Measurements from ENCODE around the gene BDH1. TPM values are rescaled to one million over a fixed set of nuclear protein-coding genes. Genes with fewer than 3 reads are reported as not detected.

Gene BDH1
- total and polyA plus RNA-seq, 2 of the 8 experiments (the other 6 are each of a cell fraction or from before 2014, with no cell fraction given): 27.2 to 28.1 TPM

DNA sequence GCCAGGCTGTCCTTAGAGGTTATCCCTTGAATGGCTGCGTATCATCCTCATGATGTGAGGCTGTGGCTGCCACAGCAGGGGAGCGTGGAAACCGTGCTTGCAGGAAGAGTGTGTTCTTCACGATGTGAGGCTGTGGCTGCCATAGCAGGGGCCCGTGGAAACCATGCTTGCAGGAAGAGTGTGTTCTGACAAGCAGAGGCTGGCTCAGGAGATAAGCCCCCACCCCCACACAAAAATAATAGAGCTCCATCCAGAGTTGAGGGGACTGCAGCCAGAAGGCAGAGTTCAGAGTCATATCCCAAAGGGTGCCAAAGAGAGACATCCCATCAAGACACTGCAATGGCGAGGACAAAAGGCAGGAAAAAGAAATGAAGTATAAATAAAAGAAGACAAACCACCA is 22.6 kb upstream of the BDH1 start:
- H3K79me1 ChIP-seq (ENCODE audit: low read depth, low read length): no peaks in the 10 kb centered on the region
- CTCF ChIA-PET (ENCODE audit: partially characterized antibody): interaction anchor here (0.7 to 1.5 kb wide), 5 partner anchors 11 to 37 kb away, joined by 3 to 5 read pairs (median 3); no protein-coding TSS in a partner anchor
- H3K27ac ChIP-seq (ENCODE audit: low read depth, low read length): no peak overlapping the region
- peaks cover 2% of the 10 kb centered on the region; the same call in 1 of the 2 replicates for H3K23me2 ChIP-seq (ENCODE audit: low read depth, low read length)
- peak overlapping the region; percentile 88 for H2BK120ac ChIP-seq (replicated peaks; ENCODE audit: low read depth, low read length)
- FAIRE-seq (no peak), DNase-seq (ENCODE audit: low read depth in 1 of 2, low spot score in 2 of 2) (no peak)
- no peak overlapping the region for H3K23ac ChIP-seq (ENCODE audit: insufficient read length)
- peaks cover 14 to 37% (median 36%) of the 10 kb centered on the region in 4 experiments for H3K4me1 ChIP-seq (replicated peaks in 1 of 4; ENCODE audit: control insufficient read depth in 3 of 4, insufficient read depth in 4 of 4, low read length in 3 of 4)
- POLR2A ChIA-PET (ENCODE audit: partially characterized antibody): interaction anchor here (2.3 kb wide), 1 partner anchor 22 kb away, joined by 7 read pairs; the partner anchor contains the start of gene BDH1
- H3K18ac ChIP-seq (ENCODE audit: extremely low read depth, low read length): peak overlapping the region; percentile 87
- peak overlapping the region; percentile 94; the same call in 1 of the 2 replicates for H2BK5ac ChIP-seq (ENCODE audit: low read depth, low read length)
- no peak overlapping the region for H3K14ac ChIP-seq (ENCODE audit: insufficient read length)
- H3K4me3 ChIP-seq (ENCODE audit: extremely low read depth in 1 of 4, insufficient read depth in 2 of 4, low read depth in 3 of 4, low read length in 4 of 4): no peak overlapping the region
- peak overlapping the region; percentile 11 for H3K4ac ChIP-seq (replicated peaks; ENCODE audit: insufficient read length, low read depth, low read length)
- H4K20me1 ChIP-seq (replicated peaks in 1 of 2; ENCODE audit: control insufficient read depth in 1 of 2, insufficient read depth in 2 of 2, low read length in 2 of 2): no peaks in the 10 kb centered on the region
- no peak overlapping the region for H4K5ac ChIP-seq (ENCODE audit: insufficient read length, low read depth, low read length)
- H3K27me3 ChIP-seq (replicated peaks in 1 of 4; ENCODE audit: control insufficient read depth in 3 of 4, extremely low read depth in 1 of 4, insufficient read depth in 3 of 4, low read length in 3 of 4): 0 out of 7 replicates have a peak, but pooled peaks cover 0 to 1% (median 0%) of the 10 kb centered on the region in 4 experiments
- H3K56ac ChIP-seq (replicated peaks; ENCODE audit: insufficient read length, low read depth, low read length): no peak overlapping the region
- no peak overlapping the region for H4K8ac ChIP-seq (ENCODE audit: extremely low read depth, insufficient read depth, low read length)
- H2AFZ ChIP-seq (ENCODE audit: low read length): no peak overlapping the region
- H3K9ac ChIP-seq (replicated peaks in 1 of 4; ENCODE audit: extremely low read depth in 1 of 4, low read depth in 3 of 4, low read length in 3 of 4): no peak overlapping the region
- no peaks in the 10 kb centered on the region for H3K36me3 ChIP-seq (ENCODE audit: control insufficient read depth in 2 of 4, insufficient read depth in 4 of 4, low read length in 3 of 4)
- H2BK15ac ChIP-seq (ENCODE audit: low read length): peak overlapping the region; percentile 99; the same call in 1 of the 2 replicates
- H2BK12ac ChIP-seq (ENCODE audit: low read depth, low read length): peak overlapping the region; percentile 100; the same call in 1 of the 2 replicates
- H2AK5ac ChIP-seq (ENCODE audit: low read depth, low read length): peak overlapping the region; percentile 93; the same call in 1 of the 2 replicates
- no peaks in the 10 kb centered on the region for H3K79me2 ChIP-seq (ENCODE audit: control insufficient read depth in 1 of 2, insufficient read depth in 2 of 2, low read length in 2 of 2)
- no peak overlapping the region for H3K4me2 ChIP-seq (ENCODE audit: insufficient read depth in 1 of 2, low read depth in 2 of 2, low read length in 2 of 2)
- TF ChIP-seq BRCA1 (IDR thresholded peaks at IDR 0.05; ENCODE audit: low read depth, low read length): no peak
- TF ChIP-seq SRF (IDR thresholded peaks at IDR 0.05; ENCODE audit: low read depth, low read length): no peak
- TF ChIP-seq TBP (IDR thresholded peaks at IDR 0.05; ENCODE audit: low read depth, low read length): no peak
- no peak for TF ChIP-seq KDM5A (IDR thresholded peaks at IDR 0.05; ENCODE audit: low read length)
- TF ChIP-seq KDM1A (IDR thresholded peaks at IDR 0.05; ENCODE audit: borderline replicate concordance, low read length): no peak
- TF ChIP-seq EGR1 (IDR thresholded peaks at IDR 0.05; ENCODE audit: borderline replicate concordance, low read depth, low read length): no peak
- TF ChIP-seq CHD1 (IDR thresholded peaks at IDR 0.05; ENCODE audit: low read depth, low read length): no peak
- TF ChIP-seq, protein P1, sequence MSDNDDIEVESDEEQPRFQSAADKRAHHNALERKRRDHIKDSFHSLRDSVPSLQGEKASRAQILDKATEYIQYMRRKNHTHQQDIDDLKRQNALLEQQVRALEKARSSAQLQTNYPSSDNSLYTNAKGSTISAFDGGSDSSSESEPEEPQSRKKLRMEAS (IDR thresholded peaks at IDR 0.05): no peak
- no peak for TF ChIP-seq RXRA (IDR thresholded peaks at IDR 0.05; ENCODE audit: insufficient read depth, low read depth, low read length)
- TF ChIP-seq TAF7 (optimal IDR thresholded peaks at IDR 0.05; ENCODE audit: borderline replicate concordance, low read depth, low read length): no peak
- TF ChIP-seq CHD2 (IDR thresholded peaks at IDR 0.05; ENCODE audit: low read length): no peak
- no peak for TF ChIP-seq RAD21 (IDR thresholded peaks at IDR 0.05 in 1 of 2, conservative IDR thresholded peaks at IDR 0.05 in 1 of 2; ENCODE audit: low read depth in 2 of 2, low read length in 2 of 2)
- TF ChIP-seq TEAD4 (IDR thresholded peaks at IDR 0.05; ENCODE audit: low read depth, low read length): no peak
- no peak for TF ChIP-seq SP1 (IDR thresholded peaks at IDR 0.05; ENCODE audit: low read depth, low read length)
- WGBS, 2 experiments (ENCODE audit: extremely low coverage in 1 of 2, insufficient coverage in 1 of 2, insufficient read length in 1 of 2, insufficient replicate concordance in 2 of 2, low coverage in 1 of 2, low lambda C conversion rate in 2 of 2, missing lambda C conversion rate in 1 of 2): 93% methylated on average over 6 of the region's 6 CpGs; no CpG with 5 or more reads in 1 of the 2 experiments
- peak overlapping the region; percentile 74 for H2BK20ac ChIP-seq (ENCODE audit: low read length)
- H4K91ac ChIP-seq (replicated peaks; ENCODE audit: insufficient read length, low read length): peak overlapping the region; percentile 93
- no peaks in the 10 kb centered on the region; a peak in 1 of 4 replicates for H3K9me3 ChIP-seq (ENCODE audit: insufficient read depth in 2 of 2, low read depth in 1 of 2, low read length in 1 of 2)
